Loucy (cell line): Measurements from ENCODE around the gene AKR1D1.

Source experiments
- EZH2phosphoT487 ChIP-seq: fragments of 200-600 bp; IDR thresholded peaks from 2 replicates; pipeline ENCODE4 v1.6.1; 2018; ENCODE audit warnings: antibody characterized with exemption, mild to moderate bottlenecking, moderate library complexity, borderline replicate concordance
- TF ChIP-seq, protein P1 (sequence below): fragments of 200-600 bp; sonication (generic); conservative IDR thresholded peaks from 2 replicates; pipeline ENCODE4 v1.5.1; 2014; ENCODE audit warnings: mild to moderate bottlenecking, antibody characterized with exemption, low read length

GRCh38 chr7:138099813-138100212, 23.6 kb downstream of the AKR1D1 start:
- TF ChIP-seq, protein P1, sequence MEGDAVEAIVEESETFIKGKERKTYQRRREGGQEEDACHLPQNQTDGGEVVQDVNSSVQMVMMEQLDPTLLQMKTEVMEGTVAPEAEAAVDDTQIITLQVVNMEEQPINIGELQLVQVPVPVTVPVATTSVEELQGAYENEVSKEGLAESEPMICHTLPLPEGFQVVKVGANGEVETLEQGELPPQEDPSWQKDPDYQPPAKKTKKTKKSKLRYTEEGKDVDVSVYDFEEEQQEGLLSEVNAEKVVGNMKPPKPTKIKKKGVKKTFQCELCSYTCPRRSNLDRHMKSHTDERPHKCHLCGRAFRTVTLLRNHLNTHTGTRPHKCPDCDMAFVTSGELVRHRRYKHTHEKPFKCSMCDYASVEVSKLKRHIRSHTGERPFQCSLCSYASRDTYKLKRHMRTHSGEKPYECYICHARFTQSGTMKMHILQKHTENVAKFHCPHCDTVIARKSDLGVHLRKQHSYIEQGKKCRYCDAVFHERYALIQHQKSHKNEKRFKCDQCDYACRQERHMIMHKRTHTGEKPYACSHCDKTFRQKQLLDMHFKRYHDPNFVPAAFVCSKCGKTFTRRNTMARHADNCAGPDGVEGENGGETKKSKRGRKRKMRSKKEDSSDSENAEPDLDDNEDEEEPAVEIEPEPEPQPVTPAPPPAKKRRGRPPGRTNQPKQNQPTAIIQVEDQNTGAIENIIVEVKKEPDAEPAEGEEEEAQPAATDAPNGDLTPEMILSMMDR, result no peak
- TF ChIP-seq EZH2phosphoT487, result no peak
